ENCODE measurements around the gene CNN2. TPM values are rescaled to one million over a fixed set of nuclear protein-coding genes. Genes with fewer than 3 reads are reported as not detected.

CNN2 gene
- total and polyA plus RNA-seq, 2 of the 8 experiments (the other 6 are each of a cell fraction or from before 2014, with no cell fraction given) = 189 to 551 TPM

DNA sequence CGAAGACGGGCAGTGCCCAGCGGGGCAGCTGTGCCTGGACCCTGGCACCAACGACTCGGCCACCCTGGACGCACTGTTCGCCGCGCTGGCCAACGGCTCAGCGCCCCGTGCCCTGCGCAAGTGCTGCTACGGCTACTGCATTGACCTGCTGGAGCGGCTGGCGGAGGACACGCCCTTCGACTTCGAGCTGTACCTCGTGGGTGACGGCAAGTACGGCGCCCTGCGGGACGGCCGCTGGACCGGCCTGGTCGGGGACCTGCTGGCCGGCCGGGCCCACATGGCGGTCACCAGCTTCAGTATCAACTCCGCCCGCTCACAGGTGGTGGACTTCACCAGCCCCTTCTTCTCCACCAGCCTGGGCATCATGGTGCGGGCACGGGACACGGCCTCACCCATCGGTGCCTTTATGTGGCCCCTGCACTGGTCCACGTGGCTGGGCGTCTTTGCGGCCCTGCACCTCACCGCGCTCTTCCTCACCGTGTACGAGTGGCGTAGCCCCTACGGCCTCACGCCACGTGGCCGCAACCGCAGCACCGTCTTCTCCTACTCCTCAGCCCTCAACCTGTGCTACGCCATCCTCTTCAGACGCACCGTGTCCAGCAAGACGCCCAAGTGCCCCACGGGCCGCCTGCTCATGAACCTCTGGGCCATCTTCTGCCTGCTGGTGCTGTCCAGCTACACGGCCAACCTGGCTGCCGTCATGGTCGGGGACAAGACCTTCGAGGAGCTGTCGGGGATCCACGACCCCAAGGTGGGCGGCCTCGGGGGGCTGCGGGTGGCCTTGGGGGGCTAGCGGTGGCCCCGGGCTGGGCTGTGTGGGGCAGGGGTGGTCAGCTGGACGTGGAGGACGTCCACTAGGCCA lies 21.4 kb upstream of the CNN2 start (continued):
- no peak for TF ChIP-seq RFX5 (IDR thresholded peaks at IDR 0.05; ENCODE audit: borderline replicate concordance, low read depth, low read length)
- TF ChIP-seq POU5F1 (IDR thresholded peaks at IDR 0.05; ENCODE audit: low read depth, low read length) = no peak
- TF ChIP-seq BCL11A (IDR thresholded peaks at IDR 0.05; ENCODE audit: low read depth in 2 of 2, low read length in 2 of 2) = no peak
- TF ChIP-seq, protein P1, sequence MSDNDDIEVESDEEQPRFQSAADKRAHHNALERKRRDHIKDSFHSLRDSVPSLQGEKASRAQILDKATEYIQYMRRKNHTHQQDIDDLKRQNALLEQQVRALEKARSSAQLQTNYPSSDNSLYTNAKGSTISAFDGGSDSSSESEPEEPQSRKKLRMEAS (IDR thresholded peaks at IDR 0.05) = no peak
- no peak for TF ChIP-seq GABPA (IDR thresholded peaks at IDR 0.05; ENCODE audit: borderline replicate concordance, insufficient read depth, low read length)
- no peak for TF ChIP-seq MAFK (IDR thresholded peaks at IDR 0.05; ENCODE audit: low read depth, low read length)
- no peak for TF ChIP-seq CREB1 (IDR thresholded peaks at IDR 0.05)
- no peak for TF ChIP-seq ATF2 (IDR thresholded peaks at IDR 0.05; ENCODE audit: low read length)

All from H1 (cell line).